ENCODE measurements around the gene OGFOD3. TPM values are rescaled to one million over a fixed set of nuclear protein-coding genes. Genes with fewer than 3 reads are reported as not detected.

Gene OGFOD3
- total and polyA plus RNA-seq, 9 of the 15 experiments (the other 6 are each of a cell fraction or from before 2014, with no cell fraction given): 0.69 to 44.7 (median 18.9) TPM

DNA sequence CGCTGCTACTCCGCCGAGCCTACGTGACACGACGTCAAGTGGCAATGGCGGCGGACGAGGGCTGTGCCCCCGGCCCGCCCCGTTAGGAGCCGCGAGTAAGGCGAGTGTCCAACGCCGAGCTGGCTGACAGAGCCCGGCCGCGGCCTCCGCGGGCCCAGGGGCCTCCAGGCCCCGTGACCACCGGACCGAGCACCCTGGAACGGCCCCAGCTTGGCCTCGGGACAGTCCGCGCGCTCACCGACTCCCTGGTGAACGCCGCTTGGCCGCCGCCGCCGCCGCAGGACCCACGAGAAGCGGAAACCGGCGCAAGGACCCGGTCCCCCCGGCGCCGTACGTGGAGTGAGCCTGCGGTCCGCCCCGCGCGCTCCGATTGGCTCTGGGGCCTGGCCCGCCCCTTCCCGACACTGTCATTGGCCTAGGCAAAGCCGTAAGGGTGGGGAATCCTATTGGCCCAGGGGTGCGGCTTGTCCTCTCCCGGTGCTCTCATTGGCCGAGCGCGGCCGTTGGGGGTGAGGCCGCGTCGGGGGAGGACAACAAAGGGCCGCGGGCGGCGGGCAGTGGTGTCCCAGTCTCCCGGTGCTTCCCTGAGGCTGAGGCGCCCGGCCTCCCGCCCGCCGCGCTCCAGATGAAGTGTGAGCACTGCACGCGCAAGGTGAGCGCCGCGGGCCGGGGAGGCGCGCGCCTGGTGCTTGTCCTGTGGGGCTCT is 39.9 kb upstream of the OGFOD3 start, which contains the start of gene NARF (continued):
- TF ChIP-seq, protein P1, sequence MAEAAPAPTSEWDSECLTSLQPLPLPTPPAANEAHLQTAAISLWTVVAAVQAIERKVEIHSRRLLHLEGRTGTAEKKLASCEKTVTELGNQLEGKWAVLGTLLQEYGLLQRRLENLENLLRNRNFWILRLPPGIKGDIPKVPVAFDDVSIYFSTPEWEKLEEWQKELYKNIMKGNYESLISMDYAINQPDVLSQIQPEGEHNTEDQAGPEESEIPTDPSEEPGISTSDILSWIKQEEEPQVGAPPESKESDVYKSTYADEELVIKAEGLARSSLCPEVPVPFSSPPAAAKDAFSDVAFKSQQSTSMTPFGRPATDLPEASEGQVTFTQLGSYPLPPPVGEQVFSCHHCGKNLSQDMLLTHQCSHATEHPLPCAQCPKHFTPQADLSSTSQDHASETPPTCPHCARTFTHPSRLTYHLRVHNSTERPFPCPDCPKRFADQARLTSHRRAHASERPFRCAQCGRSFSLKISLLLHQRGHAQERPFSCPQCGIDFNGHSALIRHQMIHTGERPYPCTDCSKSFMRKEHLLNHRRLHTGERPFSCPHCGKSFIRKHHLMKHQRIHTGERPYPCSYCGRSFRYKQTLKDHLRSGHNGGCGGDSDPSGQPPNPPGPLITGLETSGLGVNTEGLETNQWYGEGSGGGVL (CRISPR knock-in tag; IDR thresholded peaks at IDR 0.05): no peak
- no peak for TF ChIP-seq NFXL1 (CRISPR knock-in tag; IDR thresholded peaks at IDR 0.05)
- TF ChIP-seq GABPB1 (CRISPR knock-in tag; IDR thresholded peaks at IDR 0.05): peak; percentile 87
- TF ChIP-seq, protein P2, sequence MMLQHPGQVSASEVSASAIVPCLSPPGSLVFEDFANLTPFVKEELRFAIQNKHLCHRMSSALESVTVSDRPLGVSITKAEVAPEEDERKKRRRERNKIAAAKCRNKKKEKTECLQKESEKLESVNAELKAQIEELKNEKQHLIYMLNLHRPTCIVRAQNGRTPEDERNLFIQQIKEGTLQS (IDR thresholded peaks at IDR 0.05): no peak
- TF ChIP-seq, protein P2 (CRISPR knock-in tag; conservative IDR thresholded peaks at IDR 0.05): peak; percentile 21; the same call in 1 of the 2 replicates
- no peak for TF ChIP-seq HDAC2 (IDR thresholded peaks at IDR 0.05)
- TF ChIP-seq RFX5 (IDR thresholded peaks at IDR 0.05; ENCODE audit: low read depth, low read length): no peak
- no peak for TF ChIP-seq NUFIP1 (IDR thresholded peaks at IDR 0.05; ENCODE audit: partially characterized antibody)
- TF ChIP-seq, protein P3, sequence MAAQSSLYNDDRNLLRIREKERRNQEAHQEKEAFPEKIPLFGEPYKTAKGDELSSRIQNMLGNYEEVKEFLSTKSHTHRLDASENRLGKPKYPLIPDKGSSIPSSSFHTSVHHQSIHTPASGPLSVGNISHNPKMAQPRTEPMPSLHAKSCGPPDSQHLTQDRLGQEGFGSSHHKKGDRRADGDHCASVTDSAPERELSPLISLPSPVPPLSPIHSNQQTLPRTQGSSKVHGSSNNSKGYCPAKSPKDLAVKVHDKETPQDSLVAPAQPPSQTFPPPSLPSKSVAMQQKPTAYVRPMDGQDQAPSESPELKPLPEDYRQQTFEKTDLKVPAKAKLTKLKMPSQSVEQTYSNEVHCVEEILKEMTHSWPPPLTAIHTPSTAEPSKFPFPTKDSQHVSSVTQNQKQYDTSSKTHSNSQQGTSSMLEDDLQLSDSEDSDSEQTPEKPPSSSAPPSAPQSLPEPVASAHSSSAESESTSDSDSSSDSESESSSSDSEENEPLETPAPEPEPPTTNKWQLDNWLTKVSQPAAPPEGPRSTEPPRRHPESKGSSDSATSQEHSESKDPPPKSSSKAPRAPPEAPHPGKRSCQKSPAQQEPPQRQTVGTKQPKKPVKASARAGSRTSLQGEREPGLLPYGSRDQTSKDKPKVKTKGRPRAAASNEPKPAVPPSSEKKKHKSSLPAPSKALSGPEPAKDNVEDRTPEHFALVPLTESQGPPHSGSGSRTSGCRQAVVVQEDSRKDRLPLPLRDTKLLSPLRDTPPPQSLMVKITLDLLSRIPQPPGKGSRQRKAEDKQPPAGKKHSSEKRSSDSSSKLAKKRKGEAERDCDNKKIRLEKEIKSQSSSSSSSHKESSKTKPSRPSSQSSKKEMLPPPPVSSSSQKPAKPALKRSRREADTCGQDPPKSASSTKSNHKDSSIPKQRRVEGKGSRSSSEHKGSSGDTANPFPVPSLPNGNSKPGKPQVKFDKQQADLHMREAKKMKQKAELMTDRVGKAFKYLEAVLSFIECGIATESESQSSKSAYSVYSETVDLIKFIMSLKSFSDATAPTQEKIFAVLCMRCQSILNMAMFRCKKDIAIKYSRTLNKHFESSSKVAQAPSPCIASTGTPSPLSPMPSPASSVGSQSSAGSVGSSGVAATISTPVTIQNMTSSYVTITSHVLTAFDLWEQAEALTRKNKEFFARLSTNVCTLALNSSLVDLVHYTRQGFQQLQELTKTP (IDR thresholded peaks at IDR 0.05; ENCODE audit: low read depth in 1 of 2, partially characterized antibody in 2 of 2): no peak
- TF ChIP-seq FOS (IDR thresholded peaks at IDR 0.05; ENCODE audit: extremely low read depth, insufficient read length): peak; percentile 96
- peak; percentile 93 for TF ChIP-seq POLR2B (IDR thresholded peaks at IDR 0.05; ENCODE audit: low read depth, partially characterized antibody)
- no peak for TF ChIP-seq ZNF3 (CRISPR knock-in tag; IDR thresholded peaks at IDR 0.05)
- TF ChIP-seq ZNF57 (CRISPR knock-in tag; IDR thresholded peaks at IDR 0.05): no peak
- TF ChIP-seq ZNF668 (CRISPR knock-in tag; IDR thresholded peaks at IDR 0.05): no peak
- no peak for TF ChIP-seq EP300 (IDR thresholded peaks at IDR 0.05; ENCODE audit: low read length)
- TF ChIP-seq CBX1 (IDR thresholded peaks at IDR 0.05; ENCODE audit: low read depth): peak; percentile 68; the same call in 1 of the 2 replicates
- TF ChIP-seq, protein P4, sequence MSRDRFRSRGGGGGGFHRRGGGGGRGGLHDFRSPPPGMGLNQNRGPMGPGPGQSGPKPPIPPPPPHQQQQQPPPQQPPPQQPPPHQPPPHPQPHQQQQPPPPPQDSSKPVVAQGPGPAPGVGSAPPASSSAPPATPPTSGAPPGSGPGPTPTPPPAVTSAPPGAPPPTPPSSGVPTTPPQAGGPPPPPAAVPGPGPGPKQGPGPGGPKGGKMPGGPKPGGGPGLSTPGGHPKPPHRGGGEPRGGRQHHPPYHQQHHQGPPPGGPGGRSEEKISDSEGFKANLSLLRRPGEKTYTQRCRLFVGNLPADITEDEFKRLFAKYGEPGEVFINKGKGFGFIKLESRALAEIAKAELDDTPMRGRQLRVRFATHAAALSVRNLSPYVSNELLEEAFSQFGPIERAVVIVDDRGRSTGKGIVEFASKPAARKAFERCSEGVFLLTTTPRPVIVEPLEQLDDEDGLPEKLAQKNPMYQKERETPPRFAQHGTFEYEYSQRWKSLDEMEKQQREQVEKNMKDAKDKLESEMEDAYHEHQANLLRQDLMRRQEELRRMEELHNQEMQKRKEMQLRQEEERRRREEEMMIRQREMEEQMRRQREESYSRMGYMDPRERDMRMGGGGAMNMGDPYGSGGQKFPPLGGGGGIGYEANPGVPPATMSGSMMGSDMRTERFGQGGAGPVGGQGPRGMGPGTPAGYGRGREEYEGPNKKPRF (IDR thresholded peaks at IDR 0.05; ENCODE audit: low read depth, low read length): no peak
- TF ChIP-seq MAZ (CRISPR knock-in tag; conservative IDR thresholded peaks at IDR 0.05 in 1 of 2, IDR thresholded peaks at IDR 0.05 in 1 of 2): peak; percentile 75 to 84
- peak in 1 of 2 experiments; percentile 36; a peak in 2 of 4 replicates for TF ChIP-seq HDAC1 (IDR thresholded peaks at IDR 0.05)
- TF ChIP-seq ZNF274 (IDR thresholded peaks at IDR 0.05; ENCODE audit: borderline replicate concordance, low read depth, low read length): no peak
